ENCODE results near the gene NUSAP1.
"Not testable (repeated sequence)": the region's sequence is repeated elsewhere in the genome, so short reads cannot be mapped to it uniquely, and the experiment has no call there.

The NUSAP1 gene

GRCh38 chr15:41333026-41333562, 413 bp downstream of the NUSAP1 start:
- DNase-seq (ENCODE audit: low read depth) = no peak

GRCh38 chr15:41334293-41335120, 1.8 kb downstream of the NUSAP1 start:
- DNase-seq (ENCODE audit: low read depth) = no peak

GRCh38 chr15:41336549-41336948, 3.9 kb downstream of the NUSAP1 start:
- no peak for DNase-seq (ENCODE audit: low read depth)

GRCh38 chr15:41337047-41337446, 4.4 kb downstream of the NUSAP1 start:
- DNase-seq (ENCODE audit: low read depth) = no peak

GRCh38 chr15:41337631-41338522, 5.2 kb downstream of the NUSAP1 start:
- DNase-seq (ENCODE audit: low read depth) = no peak

- no peak for DNase-seq (ENCODE audit: low read depth)
Measured at GRCh38 chr15:41340189-41340695, 7.6 kb downstream of the NUSAP1 start.

- DNase-seq (ENCODE audit: low read depth) = no peak
Measured at GRCh38 chr15:41341519-41341918, 8.8 kb downstream of the NUSAP1 start.

GRCh38 chr15:41347236-41347635, 14.6 kb downstream of the NUSAP1 start:
- DNase-seq (ENCODE audit: low read depth) = no peak

GRCh38 chr15:41350057-41350717, 17.5 kb downstream of the NUSAP1 start:
- DNase-seq (ENCODE audit: low read depth) = no peak

- no peak for DNase-seq (ENCODE audit: low read depth)
Measured at GRCh38 chr15:41354371-41354770, 21.7 kb downstream of the NUSAP1 start.

- DNase-seq (ENCODE audit: low read depth) = no peak
Measured at GRCh38 chr15:41367418-41367817, 34.7 kb downstream of the NUSAP1 start.

- no peak for DNase-seq (ENCODE audit: low read depth)
Measured at GRCh38 chr15:41377978-41378377, 45.3 kb downstream of the NUSAP1 start.

- not testable (repeated sequence) for DNase-seq (ENCODE audit: low read depth)
Measured at GRCh38 chr15:41383974-41384749, 51.5 kb downstream of the NUSAP1 start.

- DNase-seq (ENCODE audit: low read depth) = no peak
Measured at GRCh38 chr15:41387646-41388045, 55.0 kb downstream of the NUSAP1 start.

- no peak for DNase-seq (ENCODE audit: low read depth)
Measured at GRCh38 chr15:41392659-41393058, 60.0 kb downstream of the NUSAP1 start.

GRCh38 chr15:41394924-41395323, 62.2 kb downstream of the NUSAP1 start:
- no peak for DNase-seq (ENCODE audit: low read depth)

GRCh38 chr15:41396111-41396510, 63.4 kb downstream of the NUSAP1 start:
- no peak for DNase-seq (ENCODE audit: low read depth)

GRCh38 chr15:41401904-41402267, 69.2 kb downstream of the NUSAP1 start:
- no peak for DNase-seq (ENCODE audit: low read depth)

GRCh38 chr15:41407341-41407740, 74.7 kb downstream of the NUSAP1 start:
- DNase-seq (ENCODE audit: low read depth) = no peak

GRCh38 chr15:41408234-41408641, 75.6 kb downstream of the NUSAP1 start:
- no peak for DNase-seq (ENCODE audit: low read depth)

GRCh38 chr15:41411031-41411430, 78.3 kb downstream of the NUSAP1 start:
- DNase-seq (ENCODE audit: low read depth) = no peak
